CD4-positive, alpha-beta T cell (primary cell): ENCODE results near the gene ACTN4. TPM values are rescaled to one million over a fixed set of nuclear protein-coding genes. Genes with fewer than 3 reads are reported as not detected.

Source experiments
- ATAC-seq: fragments of 200-7000 bp; cut with Tn5 transposase; one replicate; pipeline ENCODE4 v1.10.0; 2022; ENCODE audit warnings: mild to moderate bottlenecking; ENCODE audit not compliant: poor library complexity
- CTCF ChIA-PET: fragments of 350-600 bp; sonication (Branson Sonifier 250); formaldehyde crosslinking; loops from one replicate; lab custom pipeline; 2021; ENCODE audit warnings: antibody characterized with exemption, inconsistent platforms; lab: Charles Lee
- POLR2A ChIA-PET: fragments of 350-600 bp; sonication (Branson Sonifier 250); formaldehyde crosslinking; loops from one replicate; lab custom pipeline; 2021; ENCODE audit warnings: antibody characterized with exemption, inconsistent platforms; lab: Charles Lee
- DNase-seq, 14 experiments: peaks; one replicate each; pipeline ENCODE4 v3.0.0-alpha.2; 2013 to 2020; ENCODE audit warnings: mixed read lengths in 2 of 14
- H3K27ac ChIP-seq, 2 donors: one replicate each; pipeline versions ENCODE4 v1.5.1 to v1.7.0; 2013; ENCODE audit warnings: low read length in 2 of 2, low read depth in 1 of 2, mild to moderate bottlenecking in 1 of 2
- H3K27me3 ChIP-seq, 2 experiments: 1 replicate in 1 of 2; 2 replicates in 1 of 2; pipeline versions ENCODE4 v1.6.1 to v1.7.0; 2013; ENCODE audit warnings: low read length in 2 of 2, control low read depth in 1 of 2, mild to moderate bottlenecking in 1 of 2, moderate library complexity in 1 of 2; ENCODE audit not compliant: insufficient read depth in 2 of 2, control insufficient read depth in 1 of 2
- H3K36me3 ChIP-seq: one replicate; pipeline ENCODE4 v1.6.1; 2013; ENCODE audit warnings: low read length, control low read depth; ENCODE audit not compliant: insufficient read depth
- H3K4me1 ChIP-seq: one replicate; pipeline ENCODE4 v1.6.1; 2013; ENCODE audit warnings: low read length, control low read depth; ENCODE audit not compliant: insufficient read depth
- H3K4me3 ChIP-seq: one replicate; pipeline ENCODE4 v1.5.1; 2013; ENCODE audit warnings: mild to moderate bottlenecking, low read length, moderate library complexity
- H3K9me3 ChIP-seq, 2 experiments: 1 replicate in 1 of 2; 2 replicates in 1 of 2; pipeline versions ENCODE4 v1.6.1 to v1.7.0; 2013; ENCODE audit warnings: low read length in 2 of 2, mild to moderate bottlenecking in 2 of 2, control low read depth in 1 of 2, moderate library complexity in 1 of 2; ENCODE audit not compliant: control insufficient read depth in 1 of 2, insufficient read depth in 1 of 2
- H3K27ac Mint-ChIP-seq: one replicate; pipeline ENCODE4 v1.8.0; 2020; ENCODE audit warnings: mixed read lengths
- H3K27me3 Mint-ChIP-seq: one replicate; pipeline ENCODE4 v1.8.0; 2021; ENCODE audit warnings: mixed read lengths
- H3K36me3 Mint-ChIP-seq: one replicate; pipeline ENCODE4 v1.8.0; 2021; ENCODE audit warnings: low read depth, mixed read lengths
- H3K4me1 Mint-ChIP-seq: one replicate; pipeline ENCODE4 v1.8.0; 2021; ENCODE audit warnings: low read depth, mixed read lengths
- H3K4me3 Mint-ChIP-seq: one replicate; pipeline ENCODE4 v1.8.0; 2020; ENCODE audit warnings: mild to moderate bottlenecking, mixed read lengths
- H3K9me3 Mint-ChIP-seq: one replicate; pipeline ENCODE4 v1.8.0; 2020; ENCODE audit warnings: mixed read lengths
- intact Hi-C, 2 experiments: fragments of 100-400 bp; cut with DNase I in 1 of 2; cut with micrococcal nuclease in 1 of 2; formaldehyde crosslinking; loops; one replicate each; pipeline versions ENCODE4 v1.15.1 to v1.9.0; 2023 to 2025; cut with DNase I, micrococcal nuclease
- total RNA-seq, 174 experiments: library from RNA in 2 of 174; stranded (reverse) in 2 of 174; gene quantifications; one replicate each; pipeline ENCODE4 v1.2.3 and lab custom pipeline; 2021 to 2026
- TF ChIP-seq, protein P1 (sequence below): fragments of 200-600 bp; IDR thresholded peaks from one replicate; pipeline ENCODE4 v1.8.0; 2022; ENCODE audit warnings: antibody characterized with exemption, mild to moderate bottlenecking

ACTN4 gene
- total RNA-seq, 2 experiments from 2014 or later = 70.3 to 84.0 TPM

DNA sequence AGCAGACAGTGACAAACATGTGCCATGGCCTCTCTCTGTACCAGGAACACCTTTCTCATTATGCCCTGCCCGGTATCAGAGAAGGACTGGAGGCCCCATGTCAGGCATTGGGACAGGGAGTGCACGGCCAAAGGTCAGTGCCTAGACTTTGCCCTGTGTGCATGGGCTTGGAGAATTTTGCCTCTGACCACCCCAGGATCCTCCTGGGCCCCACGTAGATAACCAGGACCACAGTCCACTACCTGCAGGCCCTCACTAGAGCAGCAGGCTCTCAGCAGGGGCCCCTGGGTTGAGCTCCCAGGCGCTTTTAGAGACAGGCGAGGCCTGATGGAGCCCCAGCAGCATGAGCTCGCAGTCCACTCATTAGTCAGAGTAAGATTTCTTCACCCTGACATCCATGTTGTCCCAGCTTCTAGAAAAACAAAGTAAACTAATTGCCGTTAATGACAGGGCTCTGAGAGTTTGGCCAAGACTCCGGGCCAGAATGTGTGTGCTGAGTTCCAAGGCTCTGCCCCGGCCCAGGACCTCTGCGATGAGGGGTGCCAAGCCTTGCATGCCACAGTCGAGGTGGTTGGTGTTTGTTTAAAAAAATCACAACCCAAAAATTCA is 54.1 kb downstream of the ACTN4 start:
- DNase-seq (no peak), ATAC-seq (no peak)
- Mint-ChIP-seq H3K27me3 (no peaks in the 10 kb centered on the region), H3K4me1 (no peaks in the 10 kb centered on the region), H3K9me3 (no peaks in the 10 kb centered on the region), H3K36me3 (peaks cover 23% of the 10 kb centered on the region), H3K4me3 (no peak overlapping the region), H3K27ac (no peak overlapping the region)
- Histone ChIP-seq H3K4me1 (peaks cover 28% of the 10 kb centered on the region), H3K4me3 (no peak overlapping the region), H3K9me3 (no peaks in the 10 kb centered on the region), H3K27me3 (no peaks in the 10 kb centered on the region), H3K27ac (no peak overlapping the region), H3K36me3 (peaks cover 65% of the 10 kb centered on the region)
- CTCF ChIA-PET = no interaction called here
- POLR2A ChIA-PET = no interaction called here
- intact Hi-C loops = no loop called here
- TF ChIP-seq, protein P1, sequence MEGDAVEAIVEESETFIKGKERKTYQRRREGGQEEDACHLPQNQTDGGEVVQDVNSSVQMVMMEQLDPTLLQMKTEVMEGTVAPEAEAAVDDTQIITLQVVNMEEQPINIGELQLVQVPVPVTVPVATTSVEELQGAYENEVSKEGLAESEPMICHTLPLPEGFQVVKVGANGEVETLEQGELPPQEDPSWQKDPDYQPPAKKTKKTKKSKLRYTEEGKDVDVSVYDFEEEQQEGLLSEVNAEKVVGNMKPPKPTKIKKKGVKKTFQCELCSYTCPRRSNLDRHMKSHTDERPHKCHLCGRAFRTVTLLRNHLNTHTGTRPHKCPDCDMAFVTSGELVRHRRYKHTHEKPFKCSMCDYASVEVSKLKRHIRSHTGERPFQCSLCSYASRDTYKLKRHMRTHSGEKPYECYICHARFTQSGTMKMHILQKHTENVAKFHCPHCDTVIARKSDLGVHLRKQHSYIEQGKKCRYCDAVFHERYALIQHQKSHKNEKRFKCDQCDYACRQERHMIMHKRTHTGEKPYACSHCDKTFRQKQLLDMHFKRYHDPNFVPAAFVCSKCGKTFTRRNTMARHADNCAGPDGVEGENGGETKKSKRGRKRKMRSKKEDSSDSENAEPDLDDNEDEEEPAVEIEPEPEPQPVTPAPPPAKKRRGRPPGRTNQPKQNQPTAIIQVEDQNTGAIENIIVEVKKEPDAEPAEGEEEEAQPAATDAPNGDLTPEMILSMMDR = no peak

GRCh38 chr19:38702278-38702677 is 54.8 kb downstream of the ACTN4 start:
- H3K27me3 ChIP-seq = no peaks in the 10 kb centered on the region
- H3K36me3 ChIP-seq = peaks cover 66% of the 10 kb centered on the region
- Mint-ChIP-seq H3K27ac (no peak overlapping the region), H3K36me3 (peaks cover 26% of the 10 kb centered on the region), H3K27me3 (no peaks in the 10 kb centered on the region), H3K9me3 (no peaks in the 10 kb centered on the region), H3K4me1 (no peaks in the 10 kb centered on the region), H3K4me3 (no peak overlapping the region)
- ChIA-PET POLR2A (no interaction called here), CTCF (no interaction called here)
- peaks cover 21% of the 10 kb centered on the region for H3K4me1 ChIP-seq
- DNase-seq (no peak), ATAC-seq (no peak)
- no peaks in the 10 kb centered on the region for H3K9me3 ChIP-seq
- no peak overlapping the region for H3K27ac ChIP-seq
- intact Hi-C loops = no loop called here
- no peak overlapping the region for H3K4me3 ChIP-seq
- TF ChIP-seq, protein P1 = no peak

DNA sequence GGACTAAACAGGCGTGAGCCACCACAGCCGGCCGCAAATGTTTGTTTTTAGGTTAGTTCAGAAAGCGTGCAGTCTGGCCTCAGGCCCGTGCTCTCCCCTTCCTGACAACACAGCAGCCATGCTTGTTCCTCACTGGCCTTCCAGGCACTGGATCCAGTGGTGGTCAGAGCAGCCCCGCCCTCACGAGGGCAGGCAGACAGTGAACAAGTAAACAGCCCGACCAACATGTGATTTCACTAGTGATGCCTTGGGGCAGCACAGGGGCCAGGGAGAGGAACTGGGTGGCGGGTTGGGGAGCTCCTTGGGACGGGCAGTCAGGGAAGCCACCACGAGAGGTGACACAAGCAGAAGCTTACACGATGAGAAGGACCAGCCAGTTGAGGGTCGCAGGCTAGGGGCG is 56.1 kb downstream of the ACTN4 start:
- CTCF ChIA-PET = no interaction called here
- peaks cover 9% of the 10 kb centered on the region for H3K4me1 ChIP-seq
- no peak overlapping the region for H3K4me3 ChIP-seq
- H3K27ac ChIP-seq = no peak overlapping the region
- H3K4me1 Mint-ChIP-seq = no peaks in the 10 kb centered on the region
- H3K27ac Mint-ChIP-seq = no peak overlapping the region
- TF ChIP-seq, protein P1 = no peak
- no peaks in the 10 kb centered on the region for H3K9me3 Mint-ChIP-seq
- no peak overlapping the region for H3K4me3 Mint-ChIP-seq
- no peaks in the 10 kb centered on the region for H3K9me3 ChIP-seq
- intact Hi-C loops = no loop called here
- H3K27me3 ChIP-seq = no peaks in the 10 kb centered on the region
- peaks cover 75% of the 10 kb centered on the region for H3K36me3 ChIP-seq
- peaks cover 33% of the 10 kb centered on the region for H3K36me3 Mint-ChIP-seq
- DNase-seq = no peak
- H3K27me3 Mint-ChIP-seq = no peaks in the 10 kb centered on the region
- POLR2A ChIA-PET = no interaction called here
- ATAC-seq = no peak
